Ovary (tissue), 3 donors: ENCODE results near the gene HIVEP3.

Experiments used
- CTCF ChIP-seq, 3 donors: fragments of 450-650 bp in 2 of 3; fragments of 200-600 bp in 1 of 3; IDR thresholded peaks; one replicate each; pipeline versions ENCODE4 v1.5.1 to v1.8.0; 2016 to 2022; ENCODE audit warnings: antibody characterized with exemption in 3 of 3, mild to moderate bottlenecking in 1 of 3
- EP300 ChIP-seq: sonication (generic); formaldehyde crosslinking; IDR thresholded peaks from one replicate; pipeline ENCODE4 v1.6.1; 2017; ENCODE audit warnings: antibody characterized with exemption
- POLR2A ChIP-seq: fragments of 450-650 bp; IDR thresholded peaks from one replicate; pipeline ENCODE4 v1.6.1; 2017; ENCODE audit warnings: antibody characterized with exemption, mild to moderate bottlenecking, moderate library complexity
- donor health status: DM: no; HTN: no; CAD: no.

DNA sequence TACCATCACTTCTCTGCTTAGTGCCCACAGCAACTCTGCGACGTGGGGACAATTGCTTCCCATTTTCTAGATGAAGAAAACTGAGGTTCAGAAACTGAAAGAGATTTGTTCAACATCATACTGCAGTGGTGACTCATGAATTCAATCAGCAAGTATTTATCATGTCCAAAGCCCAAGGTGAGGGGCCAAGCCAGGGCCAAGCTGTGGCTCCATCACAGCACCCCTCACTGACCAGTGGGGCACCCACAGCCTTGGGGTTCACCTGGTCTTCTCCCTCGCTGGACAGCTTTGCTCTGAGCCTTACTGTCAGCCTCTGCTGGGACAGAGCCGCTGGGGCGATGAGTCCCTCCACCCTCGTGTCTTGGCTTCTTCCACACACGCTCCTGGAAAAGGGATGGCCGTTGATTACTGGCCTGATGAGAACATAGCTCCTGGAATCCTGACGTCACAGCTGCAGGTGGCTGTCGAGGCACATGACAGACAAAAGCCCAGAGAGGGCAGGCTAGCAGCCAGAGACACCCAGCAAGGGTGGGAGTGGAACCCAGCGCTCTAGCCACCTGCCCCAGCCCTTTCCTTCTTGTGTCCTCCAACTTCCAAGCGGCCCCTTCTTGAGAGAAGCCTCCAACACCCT lies 440.5 kb downstream of the HIVEP3 start:
- TF ChIP-seq CTCF (IDR thresholded peaks at IDR 0.05), result no peak
- TF ChIP-seq POLR2A, result no peak
- no peak for TF ChIP-seq EP300
